Smooth muscle cell (in vitro differentiated cells): ENCODE results near the gene MAJIN. TPM values are rescaled to one million over a fixed set of nuclear protein-coding genes. Genes with fewer than 3 reads are reported as not detected.

Experiments
- DNase-seq: peaks from one replicate; lab custom pipeline; 2025; ENCODE audit not compliant: unreplicated experiment; lab: John Stamatoyannopoulos, UW
- H2AFZ ChIP-seq: fragments of 200-600 bp; sonication (generic); 2 replicates; pipeline ENCODE4 v1.6.0; 2016; ENCODE audit warnings: antibody characterized with exemption, low read depth, mild to moderate bottlenecking
- H3F3A ChIP-seq: fragments of 200-600 bp; sonication (generic); 2 replicates; pipeline ENCODE4 v1.6.0; 2017; ENCODE audit warnings: antibody characterized with exemption, low read depth
- H3K27ac ChIP-seq: fragments of 200-600 bp; sonication (generic); 2 replicates; pipeline ENCODE4 v1.5.1; 2016; ENCODE audit warnings: low read depth, mild to moderate bottlenecking
- H3K27me3 ChIP-seq: fragments of 200-600 bp; sonication (generic); 2 replicates; pipeline ENCODE4 v1.6.1; 2016; ENCODE audit warnings: low read depth, mild to moderate bottlenecking
- H3K36me3 ChIP-seq: fragments of 200-600 bp; sonication (generic); 2 replicates; pipeline ENCODE4 v1.5.1; 2016; ENCODE audit warnings: low read depth
- H3K4me1 ChIP-seq: fragments of 200-600 bp; sonication (generic); 2 replicates; pipeline ENCODE4 v1.5.1; 2016; ENCODE audit warnings: low read depth
- H3K4me2 ChIP-seq: fragments of 200-600 bp; sonication (generic); 2 replicates; pipeline ENCODE4 v1.6.0; 2016; ENCODE audit warnings: mild to moderate bottlenecking
- H3K4me3 ChIP-seq: fragments of 200-600 bp; sonication (generic); 2 replicates; pipeline ENCODE4 v1.5.1; 2016; ENCODE audit warnings: mild to moderate bottlenecking
- H3K79me2 ChIP-seq: fragments of 200-600 bp; sonication (generic); 2 replicates; pipeline ENCODE4 v1.6.0; 2016; ENCODE audit warnings: low read depth, mild to moderate bottlenecking
- H3K9ac ChIP-seq: fragments of 200-600 bp; sonication (generic); 2 replicates; pipeline ENCODE4 v1.6.0; 2016; ENCODE audit warnings: low read depth
- H3K9me3 ChIP-seq: fragments of 200-600 bp; sonication (generic); replicated peaks from 2 replicates; pipeline ENCODE4 v1.5.1; 2016; ENCODE audit warnings: low read depth
- H4K20me1 ChIP-seq: fragments of 200-600 bp; sonication (generic); 2 replicates; pipeline ENCODE4 v1.6.0; 2016; ENCODE audit warnings: low read depth
- CTCF ChIP-seq: fragments of 200-600 bp; sonication (generic); IDR thresholded peaks from 2 replicates; pipeline ENCODE4 v1.5.1; 2017; ENCODE audit warnings: borderline replicate concordance, mild to moderate bottlenecking, antibody characterized with exemption; ENCODE audit not compliant: insufficient read depth, poor library complexity, severe bottlenecking
- WGBS: methylation state at CpG from one replicate; pipeline ENCODE4 v1.1.7; 2016; ENCODE audit warnings: low lambda C conversion rate; 5-methylcytosine and 5-hydroxymethylcytosine counted together
- polyA plus RNA-seq: library from polyadenylated mRNA; unstranded; fragments of >200 nt; fragmentation: Nextera tagmentation; extraction: Ambion mirVana; gene quantifications from 2 replicates; pipeline ENCODE4 v1.2.1, GENCODE V29; 2016
- total RNA-seq: library from RNA; depleted of rRNA; stranded (reverse); fragments of >200 nt; gene quantifications from 2 replicates; pipeline ENCODE4 v1.2.3, GENCODE V29; 2014

MAJIN gene
- total and polyA plus RNA-seq, 2 experiments from 2014 or later: not detected

GRCh38 chr11:64914123-64914522, 57.8 kb downstream of the MAJIN start:
- Histone ChIP-seq H3K27ac (no peak overlapping the region), H3K27me3 (no peaks in the 10 kb centered on the region), H3K79me2 (peaks cover 18% of the 10 kb centered on the region), H3K9ac (no peak overlapping the region), H3K36me3 (no peaks in the 10 kb centered on the region), H2AFZ (no peak overlapping the region), H4K20me1 (no peaks in the 10 kb centered on the region), H3K9me3 (no peaks in the 10 kb centered on the region), H3F3A (peaks cover 6% of the 10 kb centered on the region), H3K4me2 (no peak overlapping the region), H3K4me1 (peaks cover 17% of the 10 kb centered on the region), H3K4me3 (no peak overlapping the region)
- WGBS: 94% methylated on average over 17 of the region's 17 CpGs
- TF ChIP-seq CTCF: no peak
- no peak for DNase-seq

- Histone ChIP-seq H3K27ac (no peak overlapping the region), H3K4me2 (no peak overlapping the region), H3K9me3 (no peaks in the 10 kb centered on the region), H3K4me1 (peaks cover 15% of the 10 kb centered on the region), H2AFZ (no peak overlapping the region), H3F3A (peaks cover 6% of the 10 kb centered on the region), H3K4me3 (no peak overlapping the region), H3K36me3 (no peaks in the 10 kb centered on the region), H3K9ac (no peak overlapping the region), H3K79me2 (peaks cover 18% of the 10 kb centered on the region), H4K20me1 (no peaks in the 10 kb centered on the region), H3K27me3 (no peaks in the 10 kb centered on the region)
- DNase-seq: no peak
- TF ChIP-seq CTCF: no peak
- 92% methylated on average over 18 of the region's 18 CpGs for WGBS
Observed at GRCh38 chr11:64913171-64913727, 58.7 kb downstream of the MAJIN start.

- Histone ChIP-seq H3K79me2 (peaks cover 16% of the 10 kb centered on the region), H3K27ac (no peak overlapping the region), H3F3A (no peaks in the 10 kb centered on the region), H4K20me1 (no peaks in the 10 kb centered on the region), H3K4me1 (peaks cover 8% of the 10 kb centered on the region), H3K4me2 (no peak overlapping the region), H3K36me3 (no peaks in the 10 kb centered on the region), H2AFZ (no peak overlapping the region), H3K4me3 (no peak overlapping the region), H3K27me3 (no peaks in the 10 kb centered on the region), H3K9ac (no peak overlapping the region), H3K9me3 (no peaks in the 10 kb centered on the region)
- TF ChIP-seq CTCF: no peak
- 96% methylated on average over 9 of the region's 9 CpGs for WGBS
- no peak for DNase-seq
Observed at GRCh38 chr11:64911689-64912088, 60.2 kb downstream of the MAJIN start.

GRCh38 chr11:64911142-64911541, 60.8 kb downstream of the MAJIN start:
- Histone ChIP-seq H3K4me1 (peaks cover 4% of the 10 kb centered on the region), H4K20me1 (no peaks in the 10 kb centered on the region), H3K9ac (no peak overlapping the region), H3K79me2 (peaks cover 11% of the 10 kb centered on the region), H3K27ac (no peak overlapping the region), H2AFZ (no peak overlapping the region), H3K4me3 (no peak overlapping the region), H3F3A (no peaks in the 10 kb centered on the region), H3K36me3 (no peaks in the 10 kb centered on the region), H3K4me2 (no peak overlapping the region), H3K27me3 (no peaks in the 10 kb centered on the region), H3K9me3 (no peaks in the 10 kb centered on the region)
- TF ChIP-seq CTCF: no peak
- WGBS: 100% methylated on average over 7 of the region's 7 CpGs
- no peak for DNase-seq
